GM21619 (cell line): Measurements from ENCODE around the gene NISCH.

Experiments
- ATAC-seq: cut with Tn5 transposase; IDR thresholded peaks from one replicate; pipeline ENCODE4 v1.9.1; 2021; ENCODE audit not compliant: unreplicated experiment

The NISCH gene

DNA sequence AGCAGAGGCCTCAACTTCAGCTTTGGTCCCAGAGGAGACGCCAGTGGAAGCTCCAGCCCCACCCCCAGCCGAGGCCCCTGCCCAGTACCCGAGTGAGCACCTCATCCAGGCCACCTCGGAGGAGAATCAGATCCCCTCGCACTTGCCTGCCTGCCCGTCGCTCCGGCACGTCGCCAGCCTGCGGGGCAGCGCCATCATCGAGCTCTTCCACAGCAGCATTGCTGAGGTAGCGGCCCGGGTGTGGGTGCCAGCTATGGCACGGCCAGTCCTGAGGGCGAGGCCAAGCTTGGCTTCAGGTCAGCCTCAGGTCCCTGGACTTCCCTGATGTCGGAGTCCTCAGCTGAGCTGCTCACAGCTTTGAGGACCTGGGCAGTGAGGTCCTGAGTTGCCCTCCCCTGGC is 34.0 kb downstream of the NISCH start:
- no peak for ATAC-seq

DNA sequence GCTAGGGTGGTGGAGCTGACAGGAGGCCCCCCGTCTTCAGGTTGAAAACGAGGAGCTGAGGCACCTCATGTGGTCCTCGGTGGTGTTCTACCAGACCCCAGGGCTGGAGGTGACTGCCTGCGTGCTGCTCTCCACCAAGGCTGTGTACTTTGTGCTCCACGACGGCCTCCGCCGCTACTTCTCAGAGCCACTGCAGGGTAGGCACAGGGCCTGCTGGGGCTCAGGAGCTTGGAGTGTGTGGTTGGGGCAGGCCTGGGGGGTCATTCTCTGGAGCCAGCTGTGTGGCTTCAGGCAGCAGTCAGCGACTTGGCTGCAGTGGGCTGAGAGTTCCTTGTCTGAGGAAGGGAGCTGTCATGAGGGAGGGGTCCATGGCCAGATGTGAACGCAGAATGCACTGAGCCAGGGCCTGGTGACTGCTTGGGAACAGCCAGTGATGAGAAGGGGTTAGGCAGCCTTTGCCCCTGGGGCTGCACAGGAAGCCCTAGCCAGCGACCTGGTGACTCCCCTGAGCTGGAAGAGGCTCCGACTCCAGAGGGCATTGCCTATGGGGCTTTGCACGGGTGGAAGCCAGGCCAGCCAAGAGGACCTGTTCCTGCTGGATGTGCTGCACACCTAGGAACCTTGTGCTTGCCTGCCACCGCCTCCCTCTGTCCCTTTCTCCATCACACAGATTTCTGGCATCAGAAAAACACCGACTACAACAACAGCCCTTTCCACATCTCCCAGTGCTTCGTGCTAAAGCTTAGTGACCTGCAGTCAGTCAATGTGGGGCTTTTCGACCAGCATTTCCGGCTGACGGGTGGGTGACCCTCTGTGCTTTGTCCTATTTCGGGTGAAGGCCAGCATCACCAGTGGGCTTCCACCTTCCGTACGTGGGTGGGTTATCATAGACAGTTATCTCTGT is 34.9 kb downstream of the NISCH start:
- ATAC-seq: no peak

DNA sequence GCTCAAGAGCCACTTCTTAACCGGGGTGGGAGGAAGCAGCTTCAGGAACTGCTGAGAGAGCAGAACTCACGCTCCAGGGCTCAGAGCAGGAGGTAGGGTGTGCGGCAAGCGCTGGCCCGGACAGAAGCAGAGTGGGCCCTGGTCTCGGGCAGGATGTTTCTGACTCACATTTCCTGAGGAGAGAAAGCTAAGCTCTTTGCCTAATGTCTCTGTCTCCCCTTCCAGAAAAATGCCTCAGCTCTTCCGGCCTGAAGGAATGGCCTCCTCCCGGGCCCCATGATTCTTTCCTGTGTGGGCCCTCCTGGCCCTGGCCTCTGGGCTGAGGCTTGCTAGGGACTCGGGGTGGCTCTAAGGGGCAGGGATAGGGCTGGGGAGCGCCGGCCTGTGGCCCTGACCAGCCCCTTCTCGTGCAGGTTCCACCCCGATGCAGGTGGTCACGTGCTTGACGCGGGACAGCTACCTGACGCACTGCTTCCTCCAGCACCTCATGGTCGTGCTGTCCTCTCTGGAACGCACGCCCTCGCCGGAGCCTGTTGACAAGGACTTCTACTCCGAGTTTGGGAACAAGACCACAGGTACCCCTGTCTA is 35.6 kb downstream of the NISCH start:
- no peak for ATAC-seq

DNA sequence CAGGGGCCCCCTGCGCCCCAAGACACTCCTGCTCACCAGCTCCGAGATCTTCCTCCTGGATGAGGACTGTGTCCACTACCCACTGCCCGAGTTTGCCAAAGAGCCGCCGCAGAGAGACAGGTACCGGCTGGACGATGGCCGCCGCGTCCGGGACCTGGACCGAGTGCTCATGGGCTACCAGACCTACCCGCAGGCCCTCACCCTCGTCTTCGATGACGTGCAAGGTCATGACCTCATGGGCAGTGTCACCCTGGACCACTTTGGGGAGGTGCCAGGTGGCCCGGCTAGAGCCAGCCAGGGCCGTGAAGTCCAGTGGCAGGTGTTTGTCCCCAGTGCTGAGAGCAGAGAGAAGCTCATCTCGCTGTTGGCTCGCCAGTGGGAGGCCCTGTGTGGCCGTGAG is 36.7 kb downstream of the NISCH start:
- ATAC-seq: no peak

DNA sequence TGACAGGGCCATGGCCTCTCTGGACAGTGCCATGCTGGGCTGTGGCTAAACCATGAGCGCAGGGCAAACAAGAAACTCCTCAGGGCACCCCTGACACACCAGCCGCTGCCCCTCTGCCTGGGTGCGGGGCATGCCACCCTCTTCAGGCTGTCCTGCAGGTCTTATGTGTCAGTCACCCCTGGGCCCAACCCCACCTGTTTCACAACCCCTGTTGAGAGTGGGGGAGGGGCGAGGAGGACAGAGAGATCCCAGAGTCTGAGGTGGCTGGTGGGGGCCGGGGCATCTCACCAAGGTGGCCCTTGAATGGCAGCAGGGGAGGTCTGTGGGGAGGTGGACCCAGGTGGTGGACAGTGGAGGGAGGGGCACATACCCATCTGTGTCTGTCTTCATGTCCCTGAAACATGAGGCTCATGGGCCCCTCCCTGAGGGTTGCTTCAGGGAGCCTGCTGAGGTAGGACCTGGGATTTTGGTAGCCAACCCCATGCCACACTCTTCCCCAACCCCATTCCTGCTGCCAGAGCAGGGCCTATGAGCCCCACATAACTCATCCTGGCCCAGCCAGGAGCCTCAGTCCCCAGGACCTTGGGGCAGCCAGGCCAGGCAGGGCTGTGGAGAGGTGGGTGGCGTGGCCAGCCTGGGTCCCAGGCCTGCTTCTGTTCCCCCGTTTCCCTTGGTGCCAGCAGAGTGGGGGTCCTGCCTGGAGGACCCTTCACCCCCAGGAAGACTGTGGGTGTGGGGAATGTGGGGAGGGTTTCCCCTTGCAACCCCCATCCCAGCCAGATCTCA is 38.0 kb downstream of the NISCH start:
- no peak for ATAC-seq

DNA sequence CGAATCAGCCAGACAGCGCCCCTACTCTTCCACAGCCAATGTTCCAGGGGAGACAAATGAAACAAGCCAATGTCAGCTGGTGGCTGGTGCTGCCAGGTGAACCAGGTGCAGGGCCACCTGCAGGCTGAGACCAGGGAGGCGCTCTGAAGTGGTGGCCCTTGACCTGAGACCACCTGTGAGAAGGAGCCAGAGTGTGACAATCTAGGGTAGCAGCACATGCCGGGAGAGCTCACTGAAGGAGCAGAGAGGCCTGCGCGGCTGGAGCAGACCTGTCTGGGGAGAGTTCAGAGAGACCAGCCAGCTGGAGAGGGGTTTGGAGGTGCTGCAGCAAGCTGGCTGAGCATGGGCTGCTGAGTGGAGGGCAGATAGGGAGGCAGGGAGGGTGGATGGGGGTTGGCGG is 39.0 kb downstream of the NISCH start:
- no peak for ATAC-seq

DNA sequence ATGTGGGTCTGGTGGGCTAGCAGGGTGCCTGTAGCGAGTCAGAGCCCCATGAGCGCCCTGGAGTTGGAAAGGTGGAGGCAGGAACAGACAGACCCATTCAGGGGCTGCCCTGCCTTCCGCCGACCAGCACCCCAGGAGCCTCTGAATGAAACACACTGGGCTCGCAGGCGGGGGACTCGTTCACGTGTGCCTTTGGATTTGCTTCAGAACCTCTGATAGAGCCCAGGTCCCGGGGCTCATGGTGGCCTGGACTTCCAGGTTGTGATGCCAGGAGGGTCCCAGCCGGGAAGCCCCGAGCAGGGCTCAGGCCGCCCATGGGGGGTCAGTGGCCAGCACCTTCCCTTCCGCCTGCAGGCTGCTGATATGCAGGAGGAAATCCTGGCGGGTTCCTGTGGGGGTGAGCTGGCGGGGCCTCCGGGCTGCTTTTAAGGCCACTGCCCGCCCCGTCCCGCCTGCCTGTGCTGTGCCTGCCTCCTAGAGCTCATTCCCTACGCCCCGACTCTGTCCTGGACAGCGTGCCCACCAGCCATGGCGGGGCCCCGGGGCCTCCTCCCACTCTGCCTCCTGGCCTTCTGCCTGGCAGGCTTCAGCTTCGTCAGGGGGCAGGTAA is 39.6 kb downstream of the NISCH start, which contains the start of gene STAB1:
Gene STAB1 (plus strand): TSS at position 453 of the 610 bp plus-strand sequence. CDS start 76 bp downstream, at position 529.
- no peak for ATAC-seq

DNA sequence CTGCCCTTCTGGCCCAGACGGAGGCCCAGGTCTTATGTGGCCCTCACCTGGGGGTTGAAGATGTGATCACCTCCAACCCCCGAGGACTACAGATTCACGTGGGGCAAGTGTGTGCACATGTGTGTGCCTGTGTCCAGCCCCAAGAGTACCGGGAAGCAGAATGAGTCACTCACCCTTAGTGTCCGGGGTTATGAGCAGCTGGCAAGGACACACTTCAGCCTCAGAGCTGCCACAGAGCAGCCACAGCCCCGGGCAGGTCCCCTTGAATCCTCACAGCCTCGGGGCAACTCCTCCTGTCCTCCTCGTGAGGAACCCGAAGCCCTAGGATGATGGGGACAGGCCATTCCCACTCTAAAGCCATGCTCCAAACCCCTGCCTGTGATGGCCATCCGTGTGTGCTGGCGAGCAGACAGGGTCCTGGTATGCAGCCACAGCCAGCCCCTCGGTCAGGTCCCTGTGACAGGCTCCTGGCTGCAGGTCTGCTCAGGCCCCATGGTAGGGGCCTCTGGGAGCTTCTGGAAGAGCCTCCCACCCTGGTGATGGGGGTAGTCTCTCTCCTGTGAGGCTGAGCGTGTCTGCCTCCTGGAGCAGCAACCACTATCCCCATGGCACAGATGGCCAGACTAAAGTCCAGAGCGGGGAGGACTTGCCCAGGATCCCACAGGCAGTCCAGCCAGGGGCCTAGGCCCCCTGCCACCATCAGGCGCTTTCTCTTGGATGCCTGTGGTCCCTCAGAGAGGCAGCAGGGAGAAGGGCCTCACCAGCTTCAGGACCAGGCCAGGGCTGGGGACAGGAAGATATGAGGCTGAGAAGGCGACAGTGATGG is 40.6 kb downstream of the NISCH start:
- ATAC-seq: no peak

DNA sequence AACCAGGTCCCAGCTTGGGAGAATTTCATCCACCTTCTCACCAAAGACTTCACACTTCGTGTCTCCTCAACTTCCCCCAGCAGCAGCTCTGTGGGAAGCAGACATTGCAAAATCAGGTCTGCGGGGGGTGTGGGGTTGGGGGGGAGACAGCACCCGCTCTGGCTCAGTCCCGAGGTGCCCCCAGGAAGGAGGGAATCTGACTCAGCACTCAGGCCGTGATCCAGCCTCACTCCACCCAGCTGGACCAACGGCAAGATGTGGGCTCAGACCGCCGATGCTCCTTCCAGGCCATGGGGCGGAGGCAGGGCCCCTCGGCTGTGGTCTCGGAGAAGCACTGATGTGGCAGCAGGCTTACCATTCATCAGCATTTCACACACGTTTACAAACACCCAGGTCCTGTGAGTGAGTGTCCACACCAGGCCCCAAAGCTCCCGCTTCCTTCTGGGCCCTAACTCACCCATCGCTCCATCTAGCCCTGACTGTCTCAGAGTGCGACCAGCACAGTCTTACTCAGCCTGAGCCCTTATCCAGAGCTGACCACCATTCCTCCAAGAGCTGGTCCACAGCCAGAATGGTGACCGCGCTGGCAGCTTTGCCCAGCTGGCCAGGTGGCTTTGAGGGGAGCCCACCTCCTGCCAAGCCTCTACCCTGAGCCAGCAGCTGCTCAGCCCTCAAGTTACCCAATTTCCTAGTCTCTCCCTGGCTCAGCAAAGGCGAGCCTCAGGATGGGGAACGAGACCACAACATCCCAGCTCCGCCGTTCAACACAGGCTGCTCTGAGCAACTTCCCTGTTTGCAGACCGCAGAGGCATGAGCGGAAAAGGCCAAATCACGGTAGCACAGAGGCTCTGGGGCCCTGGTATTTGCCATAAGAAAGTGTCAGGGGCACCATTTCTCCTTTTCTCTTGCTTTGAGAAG is 43.0 kb downstream of the NISCH start:
- no peak for ATAC-seq

DNA sequence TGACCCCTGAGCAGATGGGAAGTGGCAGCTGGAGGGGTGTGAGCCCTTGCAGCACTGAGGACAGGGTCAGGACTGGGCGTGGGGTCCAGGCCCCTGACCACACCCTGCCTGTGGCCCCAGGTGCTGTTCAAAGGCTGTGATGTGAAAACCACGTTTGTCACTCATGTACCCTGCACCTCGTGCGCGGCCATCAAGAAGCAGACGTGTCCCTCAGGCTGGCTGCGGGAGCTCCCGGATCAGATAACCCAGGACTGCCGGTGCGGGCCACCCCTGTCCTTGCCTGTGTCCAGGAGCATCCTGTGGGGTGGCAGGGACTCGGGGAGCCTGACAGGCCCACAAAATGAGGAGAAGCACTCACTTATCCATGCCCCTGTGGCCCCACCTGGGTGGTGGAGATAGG is 45.6 kb downstream of the NISCH start:
- no peak for ATAC-seq

DNA sequence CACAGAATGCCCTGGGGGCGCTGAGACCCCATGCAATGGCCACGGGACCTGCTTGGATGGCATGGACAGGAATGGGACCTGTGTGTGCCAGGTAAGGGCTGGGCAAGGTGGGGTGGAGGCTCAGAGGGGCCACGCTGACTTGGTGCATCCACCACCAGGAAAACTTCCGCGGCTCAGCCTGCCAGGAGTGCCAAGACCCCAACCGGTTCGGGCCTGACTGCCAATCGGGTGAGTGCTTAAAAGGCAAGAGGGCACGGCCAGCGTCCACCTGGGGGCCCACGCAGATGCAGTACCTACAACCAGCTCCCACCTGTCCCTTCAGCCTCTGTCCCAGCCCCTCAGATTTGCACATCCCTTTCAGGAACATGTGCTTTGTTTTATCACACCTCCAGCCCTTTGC is 46.6 kb downstream of the NISCH start:
- no peak for ATAC-seq

DNA sequence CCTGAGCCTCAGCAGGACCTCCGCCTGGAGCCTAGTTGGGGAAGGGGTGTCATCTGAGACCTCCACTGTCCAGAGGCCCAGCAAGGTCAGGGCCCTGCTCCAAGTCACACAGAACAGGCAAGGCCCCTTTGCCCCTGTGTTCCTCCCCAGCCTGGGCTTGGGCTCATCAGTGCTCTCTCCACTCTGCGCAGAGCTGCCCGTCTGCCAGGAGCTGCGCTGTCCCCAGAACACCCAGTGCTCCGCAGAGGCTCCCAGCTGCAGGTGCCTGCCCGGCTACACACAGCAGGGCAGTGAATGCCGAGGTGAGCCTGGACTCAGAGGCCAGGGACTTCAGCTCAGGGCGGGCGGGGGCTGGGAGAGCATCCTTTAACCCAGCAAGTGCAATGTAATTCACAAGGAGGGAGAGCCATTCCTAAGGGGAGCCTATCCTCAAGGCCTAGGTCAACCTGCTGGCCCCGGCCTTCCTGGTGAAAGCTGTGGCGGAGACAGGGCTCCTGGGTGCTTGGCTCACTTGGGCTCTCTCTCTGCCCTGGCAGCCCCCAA is 47.5 kb downstream of the NISCH start:
- ATAC-seq: no peak

DNA sequence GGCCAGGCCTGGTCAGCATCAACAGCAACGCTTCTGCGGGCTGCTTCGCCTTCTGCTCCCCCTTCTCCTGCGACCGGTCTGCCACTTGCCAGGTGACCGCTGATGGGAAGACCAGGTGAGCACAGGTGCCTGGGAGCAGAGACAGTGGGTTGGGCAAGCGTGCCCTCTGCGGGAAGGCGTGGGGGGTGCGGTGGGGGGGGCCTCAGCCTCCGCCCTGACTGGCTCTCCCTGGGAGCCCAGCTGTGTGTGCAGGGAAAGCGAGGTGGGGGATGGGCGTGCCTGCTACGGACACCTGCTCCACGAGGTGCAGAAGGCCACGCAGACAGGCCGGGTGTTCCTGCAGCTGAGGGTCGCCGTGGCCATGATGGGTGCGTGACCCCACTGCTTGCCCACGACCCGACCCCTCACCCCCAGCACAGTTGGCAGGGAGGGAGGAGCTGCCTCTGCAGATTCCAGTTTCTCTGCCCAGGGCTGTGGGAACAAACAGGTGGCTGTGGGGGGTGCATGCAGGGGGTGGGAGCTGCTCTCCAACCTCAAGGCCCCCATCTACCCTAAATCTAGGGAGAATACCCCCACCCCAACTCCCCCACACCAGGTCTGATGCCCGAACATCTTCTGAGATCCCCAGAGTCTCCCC is 48.5 kb downstream of the NISCH start:
- ATAC-seq: no peak

DNA sequence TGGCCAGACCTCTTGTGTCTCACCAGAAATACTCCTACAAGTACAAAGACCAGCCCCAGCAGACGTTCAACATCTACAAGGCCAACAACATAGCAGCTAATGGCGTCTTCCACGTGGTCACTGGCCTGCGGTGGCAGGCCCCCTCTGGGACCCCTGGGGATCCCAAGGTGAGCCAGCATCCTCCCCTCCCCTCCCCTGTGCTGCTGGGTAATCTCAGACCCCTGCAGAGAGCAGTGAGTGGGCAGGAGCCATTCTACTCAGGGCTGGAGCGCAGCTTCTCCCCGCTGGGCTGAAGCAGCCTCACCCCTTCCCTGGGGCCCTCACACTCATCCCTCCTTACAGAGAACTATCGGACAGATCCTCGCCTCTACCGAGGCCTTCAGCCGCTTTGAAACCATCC is 49.6 kb downstream of the NISCH start:
- ATAC-seq: no peak

DNA sequence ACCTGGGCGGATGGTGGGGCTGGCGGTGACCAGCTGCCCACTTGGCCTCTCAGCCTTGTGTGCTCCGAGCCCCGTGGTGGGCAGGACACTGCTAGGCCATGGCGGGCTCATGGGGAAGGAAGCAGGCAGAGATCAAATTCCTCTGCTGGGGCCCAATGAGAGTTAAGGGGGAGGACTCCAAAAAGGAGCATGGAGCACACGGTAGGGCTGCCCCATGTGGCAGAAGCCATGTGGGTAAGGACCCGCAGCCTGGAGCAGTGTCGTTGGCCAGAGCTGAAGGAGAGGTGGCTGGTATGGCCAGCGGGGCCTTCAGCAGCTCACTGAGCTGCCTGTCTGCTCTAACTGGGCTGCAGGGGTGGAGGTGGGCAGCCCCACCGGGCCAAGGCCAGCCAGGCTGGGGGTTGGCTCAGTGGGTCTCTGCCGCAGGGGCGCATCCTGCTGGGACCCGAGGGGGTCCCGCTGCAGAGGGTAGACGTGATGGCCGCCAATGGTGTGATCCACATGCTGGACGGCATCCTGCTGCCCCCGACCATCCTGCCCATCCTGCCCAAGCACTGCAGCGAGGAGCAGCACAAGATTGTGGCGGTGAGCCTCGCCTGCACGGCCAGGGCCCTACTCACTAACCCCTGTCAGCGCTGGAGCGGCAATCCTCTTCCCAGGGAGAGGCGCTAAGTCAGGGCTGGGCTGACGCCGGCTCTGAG is 51.0 kb downstream of the NISCH start:
- ATAC-seq: no peak

DNA sequence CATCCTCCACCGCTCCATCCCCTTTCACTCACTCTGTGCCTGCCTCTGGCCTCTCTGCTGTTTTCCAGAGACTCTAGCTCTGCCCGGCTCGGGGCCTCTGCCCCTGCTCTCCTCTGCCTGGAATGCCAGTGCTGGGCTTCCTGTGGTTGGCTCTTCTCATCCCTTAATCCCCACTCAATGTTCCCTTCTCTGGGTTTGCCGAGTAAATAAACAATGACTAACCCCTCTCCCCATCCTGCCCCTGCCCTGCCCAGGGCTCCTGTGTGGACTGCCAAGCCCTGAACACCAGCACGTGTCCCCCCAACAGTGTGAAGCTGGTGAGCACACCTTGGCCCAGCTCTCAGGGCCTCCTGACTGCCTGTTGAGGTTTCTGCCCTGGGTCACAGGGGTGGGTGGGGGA is 52.0 kb downstream of the NISCH start:
- no peak for ATAC-seq

DNA sequence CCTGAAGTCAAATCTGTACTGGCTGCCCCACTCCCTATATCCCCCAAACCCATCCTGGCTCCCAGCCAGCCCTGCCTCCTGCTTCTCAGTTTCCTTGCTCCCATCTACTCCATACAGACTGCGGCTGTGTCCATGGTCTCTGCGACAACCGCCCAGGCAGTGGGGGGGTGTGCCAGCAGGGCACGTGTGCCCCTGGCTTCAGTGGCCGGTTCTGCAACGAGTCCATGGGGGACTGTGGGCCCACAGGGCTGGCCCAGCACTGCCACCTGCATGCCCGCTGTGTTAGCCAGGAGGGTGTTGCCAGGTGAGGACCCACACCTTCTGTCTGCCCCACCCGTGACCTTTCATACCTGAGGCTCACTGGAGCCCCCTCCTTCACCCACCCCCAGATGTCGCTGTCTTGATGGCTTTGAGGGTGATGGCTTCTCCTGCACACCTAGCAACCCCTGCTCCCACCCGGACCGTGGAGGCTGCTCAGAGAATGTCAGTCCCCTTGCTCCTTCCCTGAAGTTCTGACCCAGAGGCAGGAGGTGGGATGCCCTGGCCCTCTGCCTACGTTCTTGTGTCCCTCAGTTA is 54.4 kb downstream of the NISCH start:
- no peak for ATAC-seq

DNA sequence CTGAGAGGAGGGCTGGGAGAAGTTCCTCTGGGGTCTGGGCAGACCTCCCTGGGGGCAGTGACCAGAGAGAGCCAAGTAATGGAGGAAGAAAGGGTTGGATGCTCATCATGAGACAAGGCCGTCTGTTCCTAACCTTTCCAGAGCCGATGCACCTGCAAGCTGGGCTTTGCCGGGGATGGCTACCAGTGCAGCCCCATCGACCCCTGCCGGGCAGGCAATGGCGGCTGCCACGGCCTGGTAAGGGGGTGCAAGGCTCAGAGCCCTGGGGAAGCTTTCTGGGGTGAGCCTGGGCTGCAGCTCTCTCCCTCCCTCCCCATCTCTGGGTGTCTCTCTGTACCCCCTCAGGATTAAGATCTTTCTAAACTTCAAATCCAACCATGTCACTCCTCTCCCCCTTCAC is 56.1 kb downstream of the NISCH start:
- ATAC-seq: no peak
